KBM-7 (cell line): ENCODE data around the gene CITED4.
A peak's percentile ranks its signal among the peaks of the same experiment; 100 is the strongest.

Experiments used
- DNase-seq: peaks from one replicate; pipeline ENCODE4 v3.0.0-alpha.2; 2015
- in situ Hi-C: fragments of 300-500 bp; cut with MboI; formaldehyde crosslinking; loops from 2 replicates; pipeline ENCODE4 v1.14.3; 2020; ENCODE audit warnings: low sequenced_read_pairs, low pct_unique_long_range_greater_than_20kb, mixed read lengths

The CITED4 gene

DNA sequence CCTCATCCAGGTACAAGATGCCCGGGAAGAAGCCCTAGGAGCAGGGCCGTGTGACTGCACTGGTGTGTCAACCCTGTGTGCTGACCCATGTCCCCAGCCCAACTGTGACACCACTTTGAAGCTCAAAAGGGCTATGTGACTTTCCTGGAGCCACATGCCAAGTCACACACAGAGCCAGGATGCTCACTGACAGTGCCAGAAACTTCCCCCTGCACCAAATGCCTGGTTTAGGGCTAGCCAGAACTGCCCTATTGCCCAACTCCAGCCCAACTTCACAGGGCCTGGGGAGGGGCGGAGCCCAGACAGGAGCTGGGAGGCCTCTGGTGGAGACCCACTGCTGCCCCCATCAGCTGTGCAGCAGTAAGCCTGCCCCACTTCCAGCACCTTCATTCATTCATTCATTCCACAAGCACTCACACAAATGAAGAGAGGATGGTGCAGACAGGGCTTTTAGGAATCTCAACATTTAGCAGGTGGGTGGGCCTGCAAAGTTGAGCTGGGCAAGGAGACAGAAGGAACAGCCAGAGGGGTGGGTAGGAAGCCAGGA, 41.8 kb downstream of the CITED4 start:
- peak; percentile 32 for DNase-seq
- in situ Hi-C loops: no loop called here

DNA sequence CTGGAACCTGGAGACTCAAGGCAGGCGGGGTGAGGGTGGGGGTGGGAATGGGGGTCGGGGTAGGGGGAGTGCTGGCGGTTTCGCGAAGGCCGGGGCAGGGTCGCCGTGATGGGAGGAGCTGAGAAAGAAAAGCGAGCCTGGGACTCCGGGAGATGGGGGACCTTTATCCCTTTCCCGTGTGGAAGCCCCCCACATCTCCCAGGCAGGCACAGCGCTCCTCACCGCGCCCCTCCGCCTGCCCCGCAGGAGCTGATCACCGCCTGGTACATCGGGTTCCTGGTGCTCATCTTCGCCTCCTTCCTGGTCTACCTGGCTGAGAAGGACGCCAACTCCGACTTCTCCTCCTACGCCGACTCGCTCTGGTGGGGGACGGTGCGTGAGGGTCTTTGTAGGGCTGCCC, 43.1 kb downstream of the CITED4 start:
- no peak for DNase-seq
- in situ Hi-C loops: no loop called here

GRCh38 chr1:40818264-40818961, 43.8 kb downstream of the CITED4 start:
- in situ Hi-C loops: no loop called here
- DNase-seq: no peak

DNA sequence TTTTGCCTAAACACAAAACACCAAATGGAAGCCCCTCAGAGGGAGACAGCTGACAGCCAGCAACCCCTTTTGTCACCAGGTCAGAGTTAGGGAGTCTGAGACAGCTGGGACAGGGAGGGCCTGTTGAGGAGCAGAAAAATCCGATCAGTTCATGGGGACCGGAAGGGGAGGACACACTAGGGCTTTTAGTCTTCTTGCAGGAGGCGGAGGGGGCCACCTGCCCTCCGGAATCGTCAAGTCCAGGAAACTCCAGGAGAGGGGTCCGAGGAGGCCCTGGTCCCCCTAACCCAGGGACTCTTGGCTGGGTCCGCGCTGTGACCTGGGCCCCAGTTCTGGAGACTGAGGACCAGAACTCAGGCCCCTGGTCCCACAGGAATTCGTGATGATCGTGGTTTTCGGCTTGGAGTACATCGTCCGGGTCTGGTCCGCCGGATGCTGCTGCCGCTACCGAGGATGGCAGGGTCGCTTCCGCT, 44.3 kb downstream of the CITED4 start:
- in situ Hi-C loops: no loop called here
- DNase-seq: no peak

- no peak for DNase-seq
- in situ Hi-C loops: no loop called here
Observed at GRCh38 chr1:40815420-40815819, 46.7 kb downstream of the CITED4 start.
